Gastroesophageal sphincter (tissue), 3 donors: Measurements from ENCODE around the gene MT1G.

Experiments used
- CTCF ChIP-seq, 4 experiments: fragments of 200-600 bp in 2 of 4; fragments of 450-650 bp in 2 of 4; sonication (generic) in 1 of 4; IDR thresholded peaks; one replicate each; pipeline ENCODE4 v1.5.1; 2017 to 2019; ENCODE audit warnings: antibody characterized with exemption in 4 of 4, mild to moderate bottlenecking in 2 of 4, moderate library complexity in 2 of 4
- EP300 ChIP-seq: sonication (generic); formaldehyde crosslinking; IDR thresholded peaks from one replicate; pipeline ENCODE4 v1.6.1; 2017; ENCODE audit warnings: antibody characterized with exemption, mild to moderate bottlenecking
- POLR2A ChIP-seq, 2 donors: fragments of 450-650 bp; IDR thresholded peaks; one replicate each; pipeline ENCODE4 v1.6.1; 2017; ENCODE audit warnings: antibody characterized with exemption in 2 of 2, mild to moderate bottlenecking in 2 of 2, moderate library complexity in 1 of 2

- TF ChIP-seq CTCF (IDR thresholded peaks at IDR 0.05) (no peak), POLR2A (IDR thresholded peaks at IDR 0.05) (no peak), EP300 (no peak)
Measured at GRCh38 chr16:56631832-56632155, 36.1 kb downstream of the MT1G start.
